ENCODE results near the gene ANXA5.

DNA sequence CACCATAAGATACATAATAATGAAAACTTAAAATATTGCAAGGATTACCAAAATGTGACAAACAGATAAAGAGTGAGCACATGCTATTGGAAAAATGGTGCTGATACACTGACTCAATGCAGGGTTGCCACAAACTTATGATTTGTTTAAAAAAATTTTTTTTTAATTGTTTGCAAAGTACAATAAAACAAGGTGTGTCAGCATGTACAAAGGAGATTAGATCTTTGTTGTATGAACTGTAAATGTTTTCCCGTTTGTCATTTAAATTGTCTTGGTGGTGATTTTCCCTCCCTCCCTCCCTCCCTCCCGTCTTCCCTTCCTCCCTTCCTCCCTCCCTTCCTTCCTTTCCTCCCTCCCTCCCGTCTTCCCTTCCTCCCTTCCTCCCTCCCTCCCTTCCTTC lies 31.4 kb downstream of the ANXA5 start:
- TF ChIP-seq, protein P1, sequence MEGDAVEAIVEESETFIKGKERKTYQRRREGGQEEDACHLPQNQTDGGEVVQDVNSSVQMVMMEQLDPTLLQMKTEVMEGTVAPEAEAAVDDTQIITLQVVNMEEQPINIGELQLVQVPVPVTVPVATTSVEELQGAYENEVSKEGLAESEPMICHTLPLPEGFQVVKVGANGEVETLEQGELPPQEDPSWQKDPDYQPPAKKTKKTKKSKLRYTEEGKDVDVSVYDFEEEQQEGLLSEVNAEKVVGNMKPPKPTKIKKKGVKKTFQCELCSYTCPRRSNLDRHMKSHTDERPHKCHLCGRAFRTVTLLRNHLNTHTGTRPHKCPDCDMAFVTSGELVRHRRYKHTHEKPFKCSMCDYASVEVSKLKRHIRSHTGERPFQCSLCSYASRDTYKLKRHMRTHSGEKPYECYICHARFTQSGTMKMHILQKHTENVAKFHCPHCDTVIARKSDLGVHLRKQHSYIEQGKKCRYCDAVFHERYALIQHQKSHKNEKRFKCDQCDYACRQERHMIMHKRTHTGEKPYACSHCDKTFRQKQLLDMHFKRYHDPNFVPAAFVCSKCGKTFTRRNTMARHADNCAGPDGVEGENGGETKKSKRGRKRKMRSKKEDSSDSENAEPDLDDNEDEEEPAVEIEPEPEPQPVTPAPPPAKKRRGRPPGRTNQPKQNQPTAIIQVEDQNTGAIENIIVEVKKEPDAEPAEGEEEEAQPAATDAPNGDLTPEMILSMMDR (IDR thresholded peaks at IDR 0.05), result no peak
- TF ChIP-seq POLR2A (IDR thresholded peaks at IDR 0.05), result no peak
